Measurements from ENCODE around the gene VASH2.

VASH2 gene

DNA sequence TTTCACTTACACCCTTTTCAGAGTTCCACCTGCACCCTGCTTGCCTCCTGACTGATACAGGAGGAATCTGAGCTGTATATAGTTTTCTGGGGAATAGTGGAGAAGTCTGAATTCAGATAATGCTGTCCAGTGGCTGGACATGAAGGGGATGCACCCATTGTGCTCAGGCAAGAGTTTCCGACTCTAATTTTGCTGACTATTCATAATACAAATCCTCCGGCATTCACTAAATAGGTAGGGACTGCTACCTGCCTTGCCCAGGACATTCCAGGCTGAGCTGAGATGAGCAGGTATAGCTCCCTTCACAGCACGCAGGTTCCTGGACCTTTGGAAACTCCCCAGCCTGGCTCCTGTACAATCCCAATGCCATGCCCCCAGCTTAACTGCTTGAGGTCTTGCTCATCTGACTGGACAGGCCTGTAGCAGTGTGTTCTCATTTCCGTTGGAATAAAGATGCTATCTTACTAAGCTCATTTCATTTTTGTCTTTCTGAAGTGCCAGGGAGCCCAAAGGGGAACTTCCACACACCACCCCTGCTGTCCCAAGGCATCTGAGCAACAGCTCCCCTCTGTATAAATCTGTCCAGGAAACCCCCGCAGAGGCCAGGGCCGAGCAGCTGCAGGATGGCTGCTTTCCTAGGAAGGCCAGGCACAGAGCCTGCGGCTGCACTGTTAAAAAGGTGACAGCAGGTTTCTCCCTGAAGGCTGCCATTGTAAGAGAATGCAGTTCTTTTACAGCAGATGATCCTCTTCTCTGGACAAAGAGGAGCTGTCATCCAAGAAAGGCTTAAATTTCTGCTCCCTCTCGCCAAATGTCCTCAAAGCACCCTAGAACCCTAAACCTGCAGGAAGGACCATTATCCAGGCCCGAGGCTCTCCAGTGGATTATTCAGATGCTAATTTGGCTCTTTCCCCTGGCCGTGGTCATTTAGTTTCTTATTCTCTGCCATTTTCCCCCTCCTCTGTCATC is 21.7 kb upstream of the VASH2 start:
- in situ Hi-C loops (cut with MboI; ENCODE audit: low sequenced_read_pairs): no loop called here

GRCh38 chr1:212930986-212931678 is 19.2 kb upstream of the VASH2 start:
- in situ Hi-C loops (cut with MboI; ENCODE audit: low sequenced_read_pairs): no loop called here

DNA sequence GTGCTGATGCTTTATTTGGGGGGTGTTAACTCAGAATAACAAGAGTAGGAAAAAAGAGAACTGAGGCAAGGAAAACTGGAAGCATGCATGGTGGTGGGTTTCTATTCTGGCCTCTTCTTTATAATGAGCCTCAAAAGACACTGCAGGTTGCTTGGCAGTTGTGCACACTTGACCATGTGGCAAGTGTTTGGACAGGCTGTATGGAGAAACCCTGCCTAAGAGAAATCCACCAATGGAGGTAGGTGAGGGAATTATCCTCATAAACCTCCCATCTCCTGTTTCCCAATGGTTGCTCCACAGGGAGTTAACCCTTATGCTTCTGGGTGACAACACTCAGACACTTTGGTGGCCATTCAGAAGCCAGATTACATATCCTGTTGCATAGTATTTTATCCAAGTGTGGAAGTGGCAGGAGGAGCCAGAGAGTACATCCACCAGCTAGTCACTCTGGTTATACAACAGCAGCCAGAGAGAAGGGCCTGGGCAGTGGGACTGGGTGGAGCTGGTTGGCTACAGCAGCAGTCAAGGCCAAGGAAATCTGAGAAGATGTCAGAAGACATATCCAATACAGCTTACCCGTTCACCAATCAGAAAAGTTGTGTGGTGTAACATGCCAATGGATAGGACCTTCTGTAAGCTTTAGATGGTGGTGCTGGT is 16.4 kb upstream of the VASH2 start:
- in situ Hi-C loops (cut with MboI; ENCODE audit: low sequenced_read_pairs): no loop called here

DNA sequence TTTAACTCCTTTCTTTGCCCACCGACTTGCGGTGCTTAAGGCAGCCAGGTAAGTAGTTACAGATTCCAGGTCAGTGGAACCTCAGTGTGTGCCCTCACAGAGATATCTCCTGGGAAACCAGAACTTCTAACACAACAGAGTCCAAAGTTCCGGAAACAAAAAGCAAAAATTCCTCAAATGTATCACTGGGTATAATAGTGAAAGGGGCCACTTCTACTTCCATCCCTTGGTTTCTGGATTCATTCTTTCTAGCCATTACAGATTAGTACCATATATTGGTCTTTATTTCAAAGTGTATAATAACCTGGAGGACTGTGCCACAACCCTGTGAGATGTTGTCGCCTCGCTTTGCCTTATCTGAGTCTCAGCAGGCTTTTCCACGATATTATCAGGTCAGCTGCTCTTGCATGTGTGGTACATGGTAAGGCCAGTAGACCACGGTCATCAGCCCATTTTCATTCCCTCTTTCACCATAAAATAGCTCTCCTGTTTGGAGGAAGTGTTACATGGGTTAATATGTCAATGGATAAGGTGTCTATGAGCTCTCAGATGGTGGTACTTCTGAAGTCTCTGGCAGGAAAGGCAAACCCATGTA is 14.9 kb upstream of the VASH2 start:
- in situ Hi-C loops (cut with MboI; ENCODE audit: low sequenced_read_pairs): no loop called here

GRCh38 chr1:212937034-212937433 is 13.3 kb upstream of the VASH2 start:
- in situ Hi-C loops (cut with MboI; ENCODE audit: low sequenced_read_pairs): no loop called here

GRCh38 chr1:212938846-212939245 is 11.5 kb upstream of the VASH2 start:
- in situ Hi-C loops (cut with MboI; ENCODE audit: low sequenced_read_pairs): no loop called here

- in situ Hi-C loops (cut with MboI; ENCODE audit: low sequenced_read_pairs): no loop called here
These were observed 8.9 kb upstream of the VASH2 start for GRCh38 chr1:212941452-212941851.

GRCh38 chr1:212942679-212943392 is 7.5 kb upstream of the VASH2 start:
- in situ Hi-C loops (cut with MboI; ENCODE audit: low sequenced_read_pairs): no loop called here

DNA sequence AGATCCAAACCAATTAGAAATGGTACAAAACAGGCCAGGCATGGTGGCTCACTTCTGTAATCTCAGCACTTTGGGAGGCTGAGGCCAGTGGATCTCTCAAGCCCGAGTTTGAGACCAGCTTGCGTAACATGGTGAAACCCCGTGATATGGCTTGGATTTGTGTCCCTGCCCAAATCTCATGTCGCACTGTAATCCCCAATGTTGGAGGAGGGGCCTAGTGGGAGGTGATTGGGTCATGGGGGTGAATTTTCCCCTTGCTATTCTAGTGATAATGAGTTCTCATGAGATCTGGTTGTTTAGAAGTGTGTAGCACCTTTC is 7.0 kb upstream of the VASH2 start:
- in situ Hi-C loops (cut with MboI; ENCODE audit: low sequenced_read_pairs): no loop called here

GRCh38 chr1:212944229-212944901 is 6.0 kb upstream of the VASH2 start:
- in situ Hi-C loops (cut with MboI; ENCODE audit: low sequenced_read_pairs): no loop called here

DNA sequence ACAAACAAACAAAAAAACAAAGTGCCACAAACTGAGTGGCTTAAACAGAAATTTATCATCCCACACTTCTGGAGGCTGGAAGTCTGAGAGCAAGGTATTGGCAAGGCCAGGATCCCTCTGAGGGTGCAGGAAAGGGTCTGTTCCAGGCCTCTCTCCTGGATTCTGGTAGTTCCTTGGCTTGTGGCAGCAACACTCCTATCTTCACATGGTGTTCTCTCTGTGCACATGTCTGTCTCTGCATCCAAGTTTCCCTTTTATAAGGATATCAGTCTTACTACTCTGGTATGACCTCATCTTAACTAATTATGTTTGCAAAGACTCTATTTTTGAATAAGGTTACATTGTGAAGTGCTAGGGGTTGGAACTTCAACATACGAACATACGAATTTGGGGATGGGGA is 5.3 kb upstream of the VASH2 start:
- in situ Hi-C loops (cut with MboI; ENCODE audit: low sequenced_read_pairs): no loop called here

DNA sequence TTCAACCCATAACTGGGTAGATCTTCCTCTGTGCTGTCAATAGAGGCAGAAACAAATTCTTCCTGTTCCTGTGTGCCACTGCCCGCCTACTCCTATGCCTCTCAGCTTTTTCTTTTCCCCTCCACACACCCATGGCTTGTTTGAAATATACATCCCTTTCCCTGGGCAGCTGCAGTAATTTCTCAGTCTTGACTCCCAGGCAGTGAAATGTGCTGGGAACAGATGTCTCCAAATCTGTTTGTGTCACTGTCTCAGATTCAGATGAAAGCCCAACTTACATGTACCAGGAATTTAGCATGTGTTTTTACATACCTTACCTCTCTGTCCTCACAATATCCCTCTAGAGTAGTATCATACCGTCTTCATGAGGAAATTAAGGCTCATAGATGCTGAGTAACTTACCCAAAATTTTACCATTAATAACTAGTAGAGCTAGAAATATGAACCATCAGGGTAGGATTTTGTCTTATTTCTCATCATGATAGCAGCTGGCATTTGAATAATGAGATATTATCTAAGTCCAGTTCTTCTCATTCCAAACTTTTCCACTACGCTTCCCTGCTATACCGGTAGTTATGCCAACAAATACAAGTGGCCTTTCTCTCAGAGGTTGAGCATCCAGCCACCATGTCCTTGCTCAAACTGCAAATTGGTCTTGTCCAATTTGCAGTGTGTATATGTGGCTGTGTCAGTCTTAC is 4.7 kb upstream of the VASH2 start:
- in situ Hi-C loops (cut with MboI; ENCODE audit: low sequenced_read_pairs): no loop called here

DNA sequence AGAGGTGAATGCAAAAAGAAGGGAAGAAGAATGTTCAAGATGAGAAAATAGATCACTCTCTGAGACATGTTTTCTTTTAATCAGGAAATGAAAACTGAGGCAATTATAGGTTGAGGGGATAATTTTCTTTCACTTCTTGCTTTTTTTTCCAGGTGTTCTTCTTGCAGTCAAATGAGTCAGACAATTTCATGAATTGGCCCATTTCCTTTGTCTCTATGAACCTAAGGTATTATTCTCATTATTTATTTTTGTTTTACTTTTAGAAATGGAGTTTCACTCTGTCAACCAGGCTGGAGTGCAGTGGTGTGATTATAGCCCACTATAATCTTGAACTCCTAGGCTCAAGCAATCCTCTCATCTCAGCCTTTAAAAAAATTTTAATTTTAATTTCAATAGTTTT is 3.5 kb upstream of the VASH2 start:
- in situ Hi-C loops (cut with MboI; ENCODE audit: low sequenced_read_pairs): no loop called here

DNA sequence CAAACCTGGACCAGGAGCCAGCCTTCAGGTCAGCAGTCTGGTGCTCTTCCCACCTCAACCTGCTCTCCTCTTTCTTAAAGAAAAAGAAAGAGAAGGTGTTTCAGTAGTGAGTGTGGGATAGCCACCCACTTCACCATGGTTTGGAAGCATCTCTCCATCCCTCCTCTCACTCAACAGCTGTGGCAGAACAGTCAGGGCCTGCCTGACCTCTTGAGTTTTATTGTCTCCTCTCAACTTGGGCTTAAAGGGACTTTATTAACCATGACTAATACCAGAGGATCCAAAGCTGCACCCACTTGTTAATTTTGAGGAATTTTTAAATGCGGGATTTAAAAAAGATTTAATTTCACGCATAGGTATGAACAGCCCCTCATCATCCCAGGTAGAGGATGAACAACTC is 570 bp upstream of the VASH2 start:
- in situ Hi-C loops (cut with MboI; ENCODE audit: low sequenced_read_pairs): no loop called here

DNA sequence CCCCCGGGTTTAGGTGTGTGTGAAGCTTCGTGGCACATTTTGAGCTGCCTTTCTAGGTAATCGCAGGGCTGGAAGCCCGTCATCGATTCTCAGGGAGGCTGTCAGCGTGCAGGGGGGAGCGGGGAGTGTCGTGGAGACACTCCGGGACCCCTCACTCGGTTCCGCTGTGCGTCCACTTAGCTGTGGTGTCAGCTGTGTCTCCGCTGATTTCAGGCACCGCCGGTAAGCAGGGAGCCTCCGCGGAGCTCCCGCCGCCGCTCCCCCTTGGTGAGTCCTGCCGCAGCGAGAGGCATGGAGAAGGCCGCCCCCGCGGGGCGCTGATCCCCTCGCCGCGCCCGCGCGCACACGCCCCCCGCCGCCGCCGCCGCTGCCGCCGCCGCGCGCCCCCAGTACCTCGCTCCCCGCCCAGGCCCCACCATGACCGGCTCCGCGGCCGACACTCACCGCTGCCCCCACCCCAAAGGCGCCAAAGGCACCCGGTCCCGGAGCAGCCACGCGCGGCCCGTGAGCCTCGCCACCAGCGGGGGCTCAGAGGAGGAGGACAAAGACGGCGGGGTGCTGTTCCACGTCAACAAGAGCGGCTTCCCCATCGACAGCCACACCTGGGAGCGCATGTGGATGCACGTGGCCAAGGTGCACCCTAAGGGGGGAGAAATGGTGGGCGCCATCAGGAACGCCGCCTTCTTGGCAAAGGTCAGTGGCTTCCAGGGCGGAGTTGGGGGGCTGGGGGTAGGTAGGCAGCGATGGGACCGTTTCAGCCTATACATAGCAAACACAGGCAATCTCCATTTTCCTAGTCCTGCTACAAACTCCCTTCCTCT is 995 bp downstream of the VASH2 start:
- in situ Hi-C loops (cut with MboI; ENCODE audit: low sequenced_read_pairs): no loop called here

- in situ Hi-C loops (cut with MboI; ENCODE audit: low sequenced_read_pairs): no loop called here
These were observed 1.8 kb downstream of the VASH2 start for GRCh38 chr1:212951947-212952640.

DNA sequence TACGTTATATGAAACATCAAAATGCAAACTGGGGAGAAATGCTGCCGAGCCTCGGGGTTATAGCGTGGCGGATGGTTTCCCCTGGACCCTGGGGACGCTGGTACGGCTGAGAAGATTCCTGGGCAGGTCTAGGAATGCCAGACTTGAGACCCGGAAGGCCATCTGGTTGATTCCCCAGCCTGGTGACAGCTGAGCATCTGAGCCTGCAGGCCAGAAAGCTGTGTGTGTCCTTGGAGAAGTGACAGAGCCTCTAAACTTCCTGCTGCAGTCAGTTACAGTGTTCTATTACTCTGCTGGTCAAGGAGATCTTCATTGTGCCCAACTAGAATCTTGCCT is 2.3 kb downstream of the VASH2 start:
- in situ Hi-C loops (cut with MboI; ENCODE audit: low sequenced_read_pairs): no loop called here

- in situ Hi-C loops (cut with MboI; ENCODE audit: low sequenced_read_pairs): no loop called here
These were observed 3.0 kb downstream of the VASH2 start for GRCh38 chr1:212953321-212953720.
